Natural killer cell (primary cell): ENCODE measurements around the gene UCHL5. TPM values are rescaled to one million over a fixed set of nuclear protein-coding genes. Genes with fewer than 3 reads are reported as not detected.

Experiments
- ATAC-seq, 3 donors: fragments of 150-1000 bp in 2 of 3; fragments of 200-7000 bp in 1 of 3; cut with Tn5 transposase; 1 replicate in 1 of 3; 2 replicates in 2 of 3; pipeline ENCODE4 v1.10.0; 2021; ENCODE audit warnings: mild to moderate bottlenecking in 2 of 3, moderate library complexity in 2 of 3
- DNase-seq, 2 donors: peaks; one replicate each; pipeline versions ENCODE4 v3.0.0 to v3.0.0-alpha.2; 2013 to 2021; ENCODE audit warnings: mixed read lengths in 1 of 2
- H3K27ac ChIP-seq: one replicate; pipeline ENCODE4 v1.5.1; 2013; ENCODE audit warnings: mild to moderate bottlenecking, low read length
- H3K27me3 ChIP-seq: one replicate; pipeline ENCODE4 v1.6.1; 2013; ENCODE audit warnings: low read length; ENCODE audit not compliant: control insufficient read depth, insufficient read depth
- H3K36me3 ChIP-seq: one replicate; pipeline ENCODE4 v1.6.1; 2013; ENCODE audit warnings: low read length; ENCODE audit not compliant: control insufficient read depth, insufficient read depth
- H3K4me1 ChIP-seq: one replicate; pipeline ENCODE4 v1.6.1; 2013; ENCODE audit warnings: low read length; ENCODE audit not compliant: control insufficient read depth, insufficient read depth
- H3K4me3 ChIP-seq: one replicate; pipeline ENCODE4 v1.5.1; 2013; ENCODE audit warnings: low read length
- H3K9me3 ChIP-seq: one replicate; pipeline ENCODE4 v1.6.1; 2013; ENCODE audit warnings: low read length; ENCODE audit not compliant: control insufficient read depth, insufficient read depth
- H3K27ac Mint-ChIP-seq, 2 donors: one replicate each; pipeline ENCODE4 v1.8.0; 2022; ENCODE audit warnings: mild to moderate bottlenecking in 2 of 2, mixed read lengths in 2 of 2, moderate library complexity in 1 of 2
- H3K27me3 Mint-ChIP-seq, 2 donors: one replicate each; pipeline ENCODE4 v1.8.0; 2022; ENCODE audit warnings: low read depth in 2 of 2, mixed read lengths in 2 of 2
- H3K36me3 Mint-ChIP-seq: one replicate; pipeline ENCODE4 v1.8.0; 2022; ENCODE audit warnings: mixed read lengths
- H3K4me1 Mint-ChIP-seq, 2 donors: one replicate each; pipeline ENCODE4 v1.8.0; 2022; ENCODE audit warnings: mixed read lengths in 2 of 2
- H3K4me3 Mint-ChIP-seq: one replicate; pipeline ENCODE4 v1.8.0; 2022; ENCODE audit warnings: mild to moderate bottlenecking, moderate library complexity, mixed read lengths
- H3K9me3 Mint-ChIP-seq, 2 donors: one replicate each; pipeline ENCODE4 v1.8.0; 2022; ENCODE audit warnings: mixed read lengths in 2 of 2
- CTCF ChIP-seq: fragments of 200-600 bp; IDR thresholded peaks from one replicate; pipeline ENCODE4 v1.8.0; 2022; ENCODE audit warnings: antibody characterized with exemption
- WGBS: methylation state at CpG from one replicate; pipeline ENCODE4 v1.1.7; 2013; ENCODE audit warnings: missing lambda C conversion rate; ENCODE audit not compliant: insufficient coverage; 5-methylcytosine and 5-hydroxymethylcytosine counted together
- intact Hi-C: fragments of 100-400 bp; cut with micrococcal nuclease; formaldehyde crosslinking; loops from one replicate; pipeline ENCODE4 v1.14.2; 2022
- total RNA-seq, 4 donors: library from RNA; stranded (reverse); fragments of 120-200 nt in 1 of 4; gene quantifications; one replicate each; pipeline versions ENCODE4 v1.2.3 to v1.2.4, GENCODE V29; 2013 to 2022

The UCHL5 gene
- total RNA-seq, 3 donors from 2014 or later (not counting 1 experiment from before 2014, with no cell fraction given), result 44.3 to 53.9 (median 51.9) TPM

GRCh38 chr1:192967901-192968300 is 91.3 kb downstream of the UCHL5 start:
- no CpG with 5 or more reads among the region's 1 CpG for WGBS
- ATAC-seq, result no peak
- Histone ChIP-seq H3K36me3 (no peaks in the 10 kb centered on the region), H3K27me3 (no peaks in the 10 kb centered on the region), H3K27ac (no peak overlapping the region), H3K4me1 (no peaks in the 10 kb centered on the region), H3K9me3 (no peaks in the 10 kb centered on the region), H3K4me3 (no peak overlapping the region)
- no peak for TF ChIP-seq CTCF
- intact Hi-C loops, result no loop called here
- no peaks in the 10 kb centered on the region for H3K36me3 Mint-ChIP-seq
- DNase-seq, result no peak
- H3K9me3 Mint-ChIP-seq, result no peaks in the 10 kb centered on the region
- no peak overlapping the region for H3K4me3 Mint-ChIP-seq
- no peak overlapping the region for H3K27ac Mint-ChIP-seq
- peaks cover 12 to 16% of the 10 kb centered on the region in 2 donors for H3K4me1 Mint-ChIP-seq
- H3K27me3 Mint-ChIP-seq, result no peaks in the 10 kb centered on the region

GRCh38 chr1:192967211-192967877 is 91.8 kb downstream of the UCHL5 start:
- no peaks in the 10 kb centered on the region for H3K36me3 Mint-ChIP-seq
- H3K9me3 ChIP-seq, result no peaks in the 10 kb centered on the region
- H3K27ac ChIP-seq, result no peak overlapping the region
- intact Hi-C loops, result no loop called here
- no peaks in the 10 kb centered on the region for H3K4me1 ChIP-seq
- H3K27me3 ChIP-seq, result no peaks in the 10 kb centered on the region
- TF ChIP-seq CTCF, result no peak
- H3K4me3 ChIP-seq, result no peak overlapping the region
- H3K4me3 Mint-ChIP-seq, result no peak overlapping the region
- no peak for DNase-seq
- no peak overlapping the region for H3K27ac Mint-ChIP-seq
- no peaks in the 10 kb centered on the region for H3K27me3 Mint-ChIP-seq
- H3K4me1 Mint-ChIP-seq, result peaks cover 12 to 16% of the 10 kb centered on the region in 2 donors
- no peaks in the 10 kb centered on the region for H3K36me3 ChIP-seq
- ATAC-seq, result no peak
- WGBS, result 91% methylated on average over 2 of the region's 2 CpGs
- H3K9me3 Mint-ChIP-seq, result no peaks in the 10 kb centered on the region

GRCh38 chr1:192966073-192966472 is 93.1 kb downstream of the UCHL5 start:
- intact Hi-C loops, result no loop called here
- Histone ChIP-seq H3K36me3 (no peaks in the 10 kb centered on the region), H3K4me1 (no peaks in the 10 kb centered on the region), H3K9me3 (no peaks in the 10 kb centered on the region), H3K4me3 (no peak overlapping the region), H3K27me3 (no peaks in the 10 kb centered on the region), H3K27ac (no peak overlapping the region)
- ATAC-seq (no peak), DNase-seq (no peak)
- Mint-ChIP-seq H3K36me3 (no peaks in the 10 kb centered on the region), H3K4me1 (peaks cover 12 to 16% of the 10 kb centered on the region in 2 donors), H3K9me3 (no peaks in the 10 kb centered on the region), H3K4me3 (no peak overlapping the region), H3K27ac (no peak overlapping the region), H3K27me3 (no peaks in the 10 kb centered on the region)
- WGBS, result 53% methylated on average over 1 of the region's 2 CpGs
- no peak for TF ChIP-seq CTCF

- Histone ChIP-seq H3K9me3 (no peaks in the 10 kb centered on the region), H3K27ac (no peak overlapping the region), H3K36me3 (no peaks in the 10 kb centered on the region), H3K4me3 (no peak overlapping the region), H3K27me3 (no peaks in the 10 kb centered on the region), H3K4me1 (no peaks in the 10 kb centered on the region)
- ATAC-seq (no peak), DNase-seq (no peak)
- no peak for TF ChIP-seq CTCF
- H3K27ac Mint-ChIP-seq, result no peak overlapping the region
- intact Hi-C loops, result no loop called here
- no peaks in the 10 kb centered on the region for H3K27me3 Mint-ChIP-seq
- H3K9me3 Mint-ChIP-seq, result no peaks in the 10 kb centered on the region
- no peak overlapping the region for H3K4me3 Mint-ChIP-seq
- no peaks in the 10 kb centered on the region for H3K36me3 Mint-ChIP-seq
- peaks cover 16% of the 10 kb centered on the region in 2 donors for H3K4me1 Mint-ChIP-seq
- 62% methylated on average over 2 of the region's 2 CpGs for WGBS
Measured at GRCh38 chr1:192962901-192963300, 96.3 kb downstream of the UCHL5 start.
